PC-3 (cell line): ENCODE data around the gene TLE6. TPM values are rescaled to one million over a fixed set of nuclear protein-coding genes. Genes with fewer than 3 reads are reported as not detected.

Source experiments
- ATAC-seq: fragments of 200-7000 bp; cut with Tn5 transposase; 2 replicates; pipeline ENCODE4 v1.9.1; 2020; ENCODE audit warnings: mild to moderate bottlenecking, moderate library complexity
- BruUV-seq: library from RNA; stranded (reverse); fragments of 400-500 nt; replicated peaks from 2 replicates; lab custom pipeline; 2021; lab: Mats Ljungman, UMichigan
- CTCF ChIA-PET: fragments of 300-600 bp; sonication (Branson Sonifier 250); formaldehyde crosslinking; loops from one replicate; lab custom pipeline; 2022; ENCODE audit warnings: antibody characterized with exemption; lab: Charles Lee
- POLR2A ChIA-PET: fragments of 300-600 bp; sonication (Branson Sonifier 250); formaldehyde crosslinking; loops from one replicate; lab custom pipeline; 2022; ENCODE audit warnings: antibody characterized with exemption; ENCODE audit not compliant: unreplicated experiment; lab: Charles Lee
- DNase-seq: peaks from one replicate; pipeline ENCODE4 v3.0.0-alpha.2; 2015
- H2AFZ ChIP-seq: fragments of 300-600 bp; sonication (generic); 2 replicates; pipeline ENCODE4 v1.6.0; 2016; ENCODE audit warnings: antibody characterized with exemption, low read length
- H3F3A ChIP-seq: fragments of 300-600 bp; sonication (generic); one replicate; pipeline ENCODE4 v1.6.0; 2017; ENCODE audit warnings: antibody characterized with exemption, low read length, control low read depth, mild to moderate bottlenecking; ENCODE audit not compliant: unreplicated experiment
- H3K27ac ChIP-seq: fragments of 300-600 bp; sonication (generic); 2 replicates; pipeline ENCODE4 v1.5.1; 2016; ENCODE audit warnings: mild to moderate bottlenecking, low read length
- H3K27me3 ChIP-seq: fragments of 300-600 bp; sonication (generic); 2 replicates; pipeline ENCODE4 v1.6.1; 2016; ENCODE audit warnings: low read length, mixed read lengths
- H3K36me3 ChIP-seq: fragments of 300-600 bp; sonication (generic); 2 replicates; pipeline ENCODE4 v1.6.1; 2016; ENCODE audit warnings: low read depth, mixed run types, low read length, mixed read lengths
- H3K4me1 ChIP-seq: fragments of 300-600 bp; sonication (generic); 2 replicates; pipeline ENCODE4 v1.5.1; 2016; ENCODE audit warnings: low read length; ENCODE audit not compliant: insufficient read depth
- H3K4me2 ChIP-seq: fragments of 300-600 bp; sonication (generic); 2 replicates; pipeline ENCODE4 v1.6.0; 2016; ENCODE audit warnings: low read length
- H3K4me3 ChIP-seq: fragments of 300-600 bp; sonication (generic); 2 replicates; pipeline ENCODE4 v1.5.1; 2016; ENCODE audit warnings: mild to moderate bottlenecking, low read length, mixed read lengths
- H3K79me2 ChIP-seq: fragments of 300-600 bp; sonication (generic); 2 replicates; pipeline ENCODE4 v1.6.1; 2017; ENCODE audit warnings: low read length, mixed read lengths
- H3K9ac ChIP-seq: fragments of 300-600 bp; sonication (generic); 2 replicates; pipeline ENCODE4 v1.6.0; 2016; ENCODE audit warnings: mild to moderate bottlenecking, low read length
- H3K9me2 ChIP-seq: fragments of 300-600 bp; sonication (generic); replicated peaks from 2 replicates; pipeline ENCODE4 v1.6.1; 2016; ENCODE audit warnings: mixed run types, low read length, mixed read lengths
- H3K9me3 ChIP-seq: fragments of 300-600 bp; sonication (generic); 2 replicates; pipeline ENCODE4 v1.6.1; 2016; ENCODE audit warnings: low read length, mixed read lengths
- H4K20me1 ChIP-seq: fragments of 300-600 bp; sonication (generic); 2 replicates; pipeline ENCODE4 v1.6.1; 2016; ENCODE audit warnings: low read length, mixed read lengths
- EZH2 ChIP-seq: fragments of 300-600 bp; sonication (generic); IDR thresholded peaks from one replicate; pipeline ENCODE4 v1.6.1; 2017; ENCODE audit warnings: antibody characterized with exemption, mild to moderate bottlenecking, low read length; ENCODE audit not compliant: unreplicated experiment
- EZH2phosphoT487 ChIP-seq: fragments of 300-600 bp; sonication (generic); IDR thresholded peaks from 2 replicates; pipeline ENCODE4 v1.6.1; 2018; ENCODE audit warnings: mild to moderate bottlenecking, antibody characterized with exemption, low read length, borderline replicate concordance
- intact Hi-C: fragments of 100-400 bp; cut with micrococcal nuclease; formaldehyde crosslinking; loops from 2 replicates; pipeline ENCODE4 v1.9.0; 2023
- total RNA-seq: library from RNA; depleted of rRNA; stranded (reverse); fragments of >200 nt; gene quantifications from 2 replicates; pipeline ENCODE4 v1.2.3, GENCODE V29; 2014
- TF ChIP-seq, protein P1 (sequence below): fragments of 300-600 bp; sonication (generic); conservative IDR thresholded peaks from 2 replicates; pipeline ENCODE4 v1.5.1; 2017; ENCODE audit warnings: antibody characterized with exemption, low read depth, mild to moderate bottlenecking, low read length

The TLE6 gene
- total RNA-seq, 1 experiment from 2014 or later: 1.9 TPM

DNA sequence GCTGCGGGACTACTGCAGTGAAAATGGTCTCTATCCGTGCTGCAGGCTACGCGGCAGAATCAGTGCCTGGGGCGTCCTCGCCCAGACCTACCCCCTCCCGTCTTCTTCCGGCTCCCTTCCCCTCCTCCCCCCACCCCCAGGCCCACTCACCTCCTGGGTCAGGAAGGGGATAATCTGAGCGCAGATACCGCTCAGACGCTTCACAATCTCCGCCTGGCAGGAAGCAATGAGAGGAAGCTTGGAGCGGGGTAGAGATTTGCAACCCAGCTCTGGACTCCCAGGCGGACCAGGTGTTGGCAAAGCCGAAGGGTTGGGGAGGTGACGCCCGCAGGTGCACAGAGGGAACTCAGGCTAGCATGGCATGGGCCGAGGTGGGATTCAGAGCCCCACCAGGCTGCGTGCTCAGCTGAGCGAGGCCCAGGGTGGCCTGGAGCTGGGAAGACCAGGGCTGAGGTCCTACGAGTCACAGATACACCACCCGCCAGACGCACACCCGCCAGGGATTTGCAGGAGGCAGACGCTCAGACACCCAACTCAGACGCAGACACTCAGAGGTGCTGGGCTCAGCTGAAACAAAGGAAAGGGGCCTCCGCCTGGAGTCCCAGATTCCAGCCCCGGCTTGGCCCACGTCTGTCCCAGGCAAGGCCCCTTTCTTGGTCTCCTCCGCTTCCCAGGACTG is 47.6 kb downstream of the TLE6 start:
- Histone ChIP-seq H3K9me3 (no peaks in the 10 kb centered on the region), H3K27ac (no peak overlapping the region), H4K20me1 (no peaks in the 10 kb centered on the region), H3K4me2 (no peak overlapping the region), H3K27me3 (no peaks in the 10 kb centered on the region), H3K9me2 (no peaks in the 10 kb centered on the region), H3K36me3 (no peaks in the 10 kb centered on the region), H3K4me1 (no peaks in the 10 kb centered on the region), H3K79me2 (no peaks in the 10 kb centered on the region), H3K4me3 (no peak overlapping the region), H2AFZ (no peak overlapping the region), H3K9ac (no peak overlapping the region), H3F3A (no peaks in the 10 kb centered on the region)
- intact Hi-C loops: no loop called here
- TF ChIP-seq EZH2phosphoT487: no peak
- TF ChIP-seq, protein P1, sequence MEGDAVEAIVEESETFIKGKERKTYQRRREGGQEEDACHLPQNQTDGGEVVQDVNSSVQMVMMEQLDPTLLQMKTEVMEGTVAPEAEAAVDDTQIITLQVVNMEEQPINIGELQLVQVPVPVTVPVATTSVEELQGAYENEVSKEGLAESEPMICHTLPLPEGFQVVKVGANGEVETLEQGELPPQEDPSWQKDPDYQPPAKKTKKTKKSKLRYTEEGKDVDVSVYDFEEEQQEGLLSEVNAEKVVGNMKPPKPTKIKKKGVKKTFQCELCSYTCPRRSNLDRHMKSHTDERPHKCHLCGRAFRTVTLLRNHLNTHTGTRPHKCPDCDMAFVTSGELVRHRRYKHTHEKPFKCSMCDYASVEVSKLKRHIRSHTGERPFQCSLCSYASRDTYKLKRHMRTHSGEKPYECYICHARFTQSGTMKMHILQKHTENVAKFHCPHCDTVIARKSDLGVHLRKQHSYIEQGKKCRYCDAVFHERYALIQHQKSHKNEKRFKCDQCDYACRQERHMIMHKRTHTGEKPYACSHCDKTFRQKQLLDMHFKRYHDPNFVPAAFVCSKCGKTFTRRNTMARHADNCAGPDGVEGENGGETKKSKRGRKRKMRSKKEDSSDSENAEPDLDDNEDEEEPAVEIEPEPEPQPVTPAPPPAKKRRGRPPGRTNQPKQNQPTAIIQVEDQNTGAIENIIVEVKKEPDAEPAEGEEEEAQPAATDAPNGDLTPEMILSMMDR: no peak
- ChIA-PET CTCF (no interaction called here), POLR2A (no interaction called here)
- ATAC-seq: no peak
- no TSS peak for BruUV-seq
- no peak for DNase-seq

DNA sequence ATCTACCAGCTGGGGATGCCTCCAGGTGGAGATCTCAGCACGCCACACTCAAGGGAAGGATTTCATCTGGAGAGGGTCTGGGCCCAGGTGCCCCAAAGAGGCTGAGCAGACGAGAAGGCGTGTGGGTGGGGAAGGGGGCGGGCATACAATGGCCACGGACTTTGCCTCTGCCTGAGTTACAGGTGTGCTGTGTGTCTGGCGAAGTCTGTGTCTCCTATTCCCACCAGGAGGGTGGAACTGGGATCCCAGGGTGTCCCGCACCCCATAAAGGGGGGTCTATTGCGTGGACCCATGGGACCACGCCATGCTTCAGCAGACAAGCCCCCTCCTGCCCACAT is 48.2 kb downstream of the TLE6 start:
- Histone ChIP-seq H2AFZ (no peak overlapping the region), H3K9me2 (no peaks in the 10 kb centered on the region), H3K36me3 (no peaks in the 10 kb centered on the region), H3K9me3 (no peaks in the 10 kb centered on the region), H3K27me3 (no peaks in the 10 kb centered on the region), H3F3A (no peaks in the 10 kb centered on the region), H3K4me2 (no peak overlapping the region), H3K4me1 (no peaks in the 10 kb centered on the region), H3K4me3 (no peak overlapping the region), H3K79me2 (no peaks in the 10 kb centered on the region), H3K9ac (no peak overlapping the region), H3K27ac (no peak overlapping the region), H4K20me1 (no peaks in the 10 kb centered on the region)
- BruUV-seq: no TSS peak
- ChIA-PET CTCF (no interaction called here), POLR2A (no interaction called here)
- ATAC-seq: no peak
- intact Hi-C loops: no loop called here
- DNase-seq: no peak
- no peak for TF ChIP-seq EZH2phosphoT487
- no peak for TF ChIP-seq EZH2
- TF ChIP-seq, protein P1: no peak

DNA sequence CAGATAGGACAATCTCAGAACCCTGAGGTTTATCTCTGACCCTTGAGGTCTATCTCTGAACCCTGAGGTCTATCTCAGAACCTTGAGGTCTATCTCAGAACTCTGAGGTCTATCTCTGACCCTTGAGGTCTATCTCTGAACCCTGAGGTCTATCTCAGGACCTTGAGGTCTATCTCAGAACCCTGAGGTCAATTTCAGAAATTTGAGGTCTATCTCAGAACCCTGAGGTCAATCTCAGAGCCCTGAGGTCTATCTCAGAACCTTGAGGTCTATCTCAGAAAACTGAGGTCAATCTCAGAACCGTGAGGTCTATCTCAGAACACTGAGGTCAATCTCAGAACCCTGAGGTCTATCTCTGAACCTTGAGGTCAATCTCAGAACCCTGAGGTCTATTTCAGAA is 49.4 kb downstream of the TLE6 start:
- Histone ChIP-seq H3K36me3 (no peaks in the 10 kb centered on the region), H3K4me2 (no peak overlapping the region), H3K27me3 (no peaks in the 10 kb centered on the region), H4K20me1 (no peaks in the 10 kb centered on the region), H3K9me3 (no peaks in the 10 kb centered on the region), H2AFZ (no peak overlapping the region), H3K4me1 (no peaks in the 10 kb centered on the region), H3K79me2 (no peaks in the 10 kb centered on the region), H3K9ac (no peak overlapping the region), H3K4me3 (no peak overlapping the region), H3K9me2 (no peaks in the 10 kb centered on the region), H3K27ac (no peak overlapping the region), H3F3A (no peaks in the 10 kb centered on the region)
- intact Hi-C loops: no loop called here
- no TSS peak for BruUV-seq
- TF ChIP-seq EZH2 (no peak), EZH2phosphoT487 (no peak)
- TF ChIP-seq, protein P1: no peak
- DNase-seq: no peak
- ChIA-PET CTCF (no interaction called here), POLR2A (no interaction called here)
- no peak for ATAC-seq
